NCI-H2081 (cell line): Measurements from ENCODE around the gene TOGARAM2.
A peak's percentile ranks its signal among the peaks of the same experiment; 100 is the strongest.

Source experiments
- DNase-seq, 2 experiments: peaks; one replicate each; lab custom pipeline; 2025; lab: John Stamatoyannopoulos, UW

Gene TOGARAM2

DNA sequence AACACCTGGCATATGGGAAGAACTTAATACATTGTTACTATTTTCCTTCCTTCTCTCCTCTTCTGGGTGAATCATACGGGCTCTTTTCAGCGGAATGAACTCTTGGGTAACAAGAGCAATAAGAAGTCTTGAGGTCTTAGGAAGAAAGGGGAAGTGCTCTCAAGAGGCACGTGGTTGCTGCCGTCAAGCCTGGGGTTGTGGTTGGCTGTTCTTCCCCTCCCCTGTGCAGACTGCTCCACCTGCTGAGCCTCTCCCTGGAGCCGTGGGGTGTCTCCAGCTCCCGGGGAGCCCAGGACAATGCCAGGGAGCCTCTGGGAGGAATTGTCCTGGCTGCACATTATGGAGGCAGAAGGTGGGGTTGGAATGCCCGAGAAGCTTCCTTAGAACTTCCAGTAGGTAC lies 19.4 kb downstream of the TOGARAM2 start:
- DNase-seq, result no peak

DNA sequence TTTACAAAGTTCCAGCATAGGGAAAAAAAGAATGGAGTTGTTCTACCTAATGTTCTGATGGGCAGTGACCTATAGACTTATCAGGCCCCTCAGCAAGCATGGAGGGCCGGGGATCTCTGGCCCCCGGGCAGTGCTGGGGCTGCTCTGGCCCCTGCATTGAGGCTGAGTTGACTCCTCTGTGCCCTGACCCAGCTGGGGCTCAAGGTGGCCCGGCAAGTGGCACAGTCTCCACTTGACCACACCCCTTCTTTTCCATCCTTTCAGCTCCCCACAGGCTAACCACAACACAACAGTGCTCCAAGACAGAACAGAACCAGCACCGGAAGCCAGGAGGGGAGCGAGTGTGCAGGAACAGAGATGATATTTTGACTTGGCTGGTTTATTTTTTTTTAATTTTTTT lies 19.9 kb downstream of the TOGARAM2 start:
- DNase-seq, result no peak

DNA sequence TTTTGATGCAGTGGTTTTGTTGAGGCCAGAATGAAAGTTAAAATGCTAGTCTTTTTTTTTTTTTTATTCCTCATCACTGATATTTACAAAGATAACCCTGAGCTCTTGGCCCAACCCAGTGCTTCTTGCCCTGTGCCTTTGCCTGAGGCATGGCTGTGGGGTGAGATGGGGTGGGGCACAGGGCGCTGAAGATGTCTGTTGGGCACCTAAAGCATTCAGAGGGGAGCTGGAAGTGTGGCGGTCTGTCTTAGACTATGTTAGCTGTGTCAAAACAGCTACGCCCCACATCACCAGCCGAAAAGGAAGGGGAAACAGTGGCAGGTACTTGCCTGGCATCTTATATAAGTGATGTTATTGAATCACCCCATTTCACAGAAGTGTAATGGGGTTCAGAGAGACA lies 20.7 kb downstream of the TOGARAM2 start:
- no peak for DNase-seq

DNA sequence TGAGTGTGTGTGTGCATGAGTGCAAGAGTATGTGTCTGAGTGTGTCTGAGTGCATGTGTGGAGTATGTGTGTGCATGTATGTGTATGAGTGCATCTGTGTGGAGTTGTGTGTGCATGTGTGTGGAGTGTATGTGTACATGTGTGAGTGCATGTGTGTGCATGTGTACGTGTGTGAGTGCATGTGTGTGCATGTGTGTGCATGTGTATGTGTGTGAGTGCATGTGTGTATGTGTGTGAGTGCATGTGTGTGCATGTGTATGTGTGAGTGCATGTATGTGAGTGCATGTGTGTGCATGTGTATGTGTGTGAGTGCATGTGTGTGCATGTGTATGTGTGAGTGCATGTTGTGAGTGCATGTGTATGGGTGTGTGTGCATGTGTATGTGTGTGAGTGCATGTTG lies 23.7 kb downstream of the TOGARAM2 start:
- DNase-seq, result no peak

DNA sequence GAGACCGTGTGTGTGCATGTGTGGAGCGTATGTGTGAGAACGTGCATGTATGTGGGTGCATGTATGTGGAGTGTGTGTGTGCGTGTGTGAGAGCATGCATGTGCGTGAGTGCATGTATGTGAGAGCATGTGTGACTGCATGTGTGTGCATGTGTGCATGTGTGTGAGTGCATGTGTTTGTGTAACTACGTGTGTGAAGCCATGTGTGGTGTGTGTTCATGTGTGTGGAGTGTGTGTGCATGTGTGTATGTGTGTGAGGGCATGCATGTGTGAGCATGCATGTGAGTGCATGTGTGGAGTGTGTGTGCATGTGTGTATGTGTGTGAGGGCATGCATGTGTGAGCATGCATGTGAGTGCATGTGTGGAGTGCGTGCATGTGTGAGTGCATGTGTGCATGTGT lies 24.2 kb downstream of the TOGARAM2 start:
- no peak for DNase-seq

DNA sequence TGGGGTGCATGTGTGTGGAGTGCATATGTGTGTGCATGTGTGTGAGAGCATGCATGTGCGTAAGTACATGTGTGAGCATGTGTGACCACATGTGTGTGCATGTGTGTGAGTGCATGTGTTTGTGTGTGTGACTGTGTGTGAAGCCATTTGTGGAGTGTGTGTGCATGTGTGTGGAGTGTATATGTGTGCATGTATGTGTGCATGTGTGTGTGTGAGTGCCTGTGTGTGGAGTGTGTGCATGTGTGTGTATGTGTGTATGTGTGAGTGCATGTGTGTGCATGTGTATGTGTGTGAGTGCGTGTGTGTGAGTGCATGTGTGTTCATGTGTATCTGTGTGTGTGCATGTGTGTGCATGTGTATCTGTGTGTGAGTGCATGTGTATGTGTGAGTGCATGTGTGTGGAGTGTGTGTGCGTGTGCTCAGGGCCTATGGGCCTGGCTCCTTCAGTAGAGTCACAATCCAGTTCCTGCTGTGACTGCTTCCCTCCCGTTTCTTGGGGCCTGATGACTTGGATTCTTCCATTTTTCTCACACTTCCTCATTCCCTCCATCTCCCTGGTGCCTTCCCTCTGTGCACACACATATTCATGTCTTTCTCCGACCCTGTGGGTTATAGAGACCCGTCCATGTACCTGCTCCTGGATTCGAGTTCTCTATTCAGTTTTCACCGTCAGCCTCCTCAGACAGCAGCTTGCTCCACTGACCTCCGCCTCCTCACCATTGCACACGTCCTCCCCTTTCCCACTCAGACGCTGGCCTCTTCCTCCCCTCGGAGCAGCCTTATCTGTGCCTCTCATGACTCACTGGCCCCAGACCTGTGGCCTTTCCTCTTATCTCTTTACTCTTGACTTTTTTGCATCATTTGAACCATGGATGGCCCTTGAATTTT lies 25.2 kb downstream of the TOGARAM2 start:
- no peak for DNase-seq

DNA sequence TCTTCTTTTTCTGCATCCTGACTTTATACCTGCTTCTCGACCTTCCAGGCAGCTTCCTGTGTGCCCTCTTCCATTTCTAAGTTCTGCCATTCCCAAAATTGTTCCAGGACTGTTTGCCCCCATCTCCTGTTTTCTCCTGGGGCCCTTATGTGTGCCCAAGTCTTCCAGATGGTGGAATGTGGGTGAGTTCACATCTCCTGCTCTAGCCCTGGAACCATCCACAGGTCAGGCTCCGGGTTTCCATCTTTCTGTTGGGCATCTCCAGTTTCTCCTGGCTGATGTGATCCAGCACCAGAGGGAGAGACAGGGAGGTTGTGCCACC lies 25.8 kb downstream of the TOGARAM2 start:
- no peak for DNase-seq

DNA sequence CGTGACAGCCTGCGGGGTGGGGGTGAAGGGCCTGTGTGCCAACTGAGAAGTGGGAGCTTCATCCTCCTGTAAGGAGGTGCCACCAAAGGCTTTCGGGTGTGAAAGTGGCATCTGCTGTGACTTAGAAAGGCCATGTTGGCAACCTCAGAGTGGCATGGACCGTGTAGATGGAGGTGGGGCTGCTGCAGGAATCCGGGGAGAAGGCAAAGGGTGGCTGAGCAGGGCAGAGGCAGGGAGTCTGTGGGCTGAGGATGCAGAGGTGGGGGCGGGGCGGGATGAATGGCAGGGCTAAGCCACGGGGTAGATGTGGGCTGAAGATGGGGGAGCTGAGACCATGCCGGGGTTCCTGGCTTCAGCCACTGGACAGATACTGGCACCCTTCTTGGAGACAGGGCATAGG lies 28.2 kb downstream of the TOGARAM2 start:
- no peak for DNase-seq

DNA sequence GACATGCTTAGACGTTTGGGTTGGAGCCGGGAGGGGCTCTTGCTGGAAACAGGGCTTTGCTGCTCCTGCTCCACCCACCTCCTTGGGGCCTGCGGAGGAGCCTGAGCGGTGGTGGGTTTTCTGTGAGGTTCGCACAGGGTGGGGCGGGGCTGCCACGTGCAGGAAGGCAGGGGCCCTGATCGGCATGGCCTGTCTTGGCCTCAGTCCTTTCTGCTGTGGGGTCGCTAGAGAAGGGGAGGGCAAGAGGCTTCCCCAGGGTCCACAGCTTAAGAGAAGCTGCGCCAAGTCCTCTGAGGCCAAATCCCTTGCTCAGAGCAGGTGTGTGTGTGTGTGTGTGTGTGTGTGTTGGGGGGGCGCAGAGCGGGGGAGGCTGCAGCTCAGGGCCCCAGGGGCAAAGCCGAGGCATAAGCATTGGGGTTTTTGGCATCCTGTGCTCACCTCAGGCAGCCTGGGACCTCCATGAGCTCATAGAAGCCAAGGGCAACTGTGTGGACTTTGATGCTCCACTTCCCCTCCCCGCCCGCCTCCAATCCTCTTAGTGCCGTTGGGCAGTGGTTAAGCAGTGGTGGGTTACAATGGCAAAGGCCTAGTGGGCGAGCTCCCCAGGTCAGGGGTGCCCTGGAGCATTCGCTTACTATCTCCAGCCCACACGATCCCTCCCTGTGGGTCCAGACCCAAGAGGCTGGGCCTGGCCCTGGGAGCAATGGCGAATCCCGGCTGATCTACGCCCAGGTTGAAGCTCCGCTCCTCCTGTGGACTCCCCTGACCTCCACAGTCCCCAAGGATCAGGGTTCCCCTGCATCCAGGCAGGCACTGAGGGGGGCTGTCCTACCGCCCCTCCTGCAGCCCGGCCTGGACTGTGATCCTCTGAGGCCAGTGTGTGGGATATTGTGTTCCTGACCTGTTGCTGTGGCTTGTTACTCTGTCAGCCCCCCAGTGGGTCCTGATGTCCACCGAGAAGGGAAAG lies 28.9 kb downstream of the TOGARAM2 start:
- DNase-seq, result no peak

DNA sequence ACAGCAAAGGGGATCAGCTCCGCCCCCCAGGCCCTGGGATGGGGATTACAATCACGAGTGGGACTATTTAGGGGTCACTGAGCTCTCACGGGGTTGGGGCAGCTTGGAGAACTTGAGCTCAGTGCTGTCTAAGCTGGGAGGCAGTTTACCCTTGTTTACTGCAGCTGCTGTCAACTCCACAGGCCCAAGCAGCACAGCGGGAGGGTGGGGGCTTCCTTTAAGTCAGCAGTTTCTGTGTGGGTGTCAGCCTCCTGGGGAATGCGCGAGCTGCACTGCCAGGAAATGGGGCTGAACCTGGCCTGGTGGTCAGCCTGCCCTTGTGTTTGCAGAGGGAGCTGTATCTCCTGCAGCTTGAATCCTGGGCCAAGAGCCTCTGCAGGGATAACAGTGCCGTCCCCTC lies 29.8 kb downstream of the TOGARAM2 start:
- DNase-seq, result peak; percentile 6 to 22

DNA sequence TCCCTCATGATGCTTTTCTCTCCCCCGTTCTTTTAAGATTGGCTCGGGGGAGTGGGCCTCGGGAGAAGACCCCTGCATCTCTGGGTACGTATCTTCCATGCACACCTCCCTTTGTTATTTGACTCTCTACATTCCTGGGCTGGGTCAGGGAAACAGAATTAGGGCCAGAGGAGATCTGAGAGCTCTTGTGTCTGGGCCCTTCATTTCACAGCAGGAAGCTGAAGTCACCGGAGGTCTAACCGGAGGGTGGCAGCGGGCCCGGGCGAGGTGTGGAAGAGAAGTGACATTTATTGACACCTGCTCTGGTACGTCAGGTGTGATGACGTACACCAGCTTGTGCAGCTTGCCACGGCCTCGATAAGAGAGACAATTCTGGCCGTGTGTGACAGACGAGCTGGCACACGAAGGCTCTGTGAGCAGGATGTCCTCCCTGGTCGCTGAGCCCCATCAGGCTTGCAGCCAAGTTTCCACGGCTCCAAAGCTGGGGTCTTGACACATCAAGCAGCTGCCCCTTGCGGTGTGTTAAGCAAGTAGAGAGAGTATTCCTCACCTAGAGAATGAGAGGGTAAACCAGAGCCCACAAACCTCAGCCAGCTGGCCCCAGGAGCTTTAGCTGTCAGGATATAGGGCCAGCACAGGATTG lies 30.4 kb downstream of the TOGARAM2 start:
- DNase-seq, result peak; percentile 35 to 67

DNA sequence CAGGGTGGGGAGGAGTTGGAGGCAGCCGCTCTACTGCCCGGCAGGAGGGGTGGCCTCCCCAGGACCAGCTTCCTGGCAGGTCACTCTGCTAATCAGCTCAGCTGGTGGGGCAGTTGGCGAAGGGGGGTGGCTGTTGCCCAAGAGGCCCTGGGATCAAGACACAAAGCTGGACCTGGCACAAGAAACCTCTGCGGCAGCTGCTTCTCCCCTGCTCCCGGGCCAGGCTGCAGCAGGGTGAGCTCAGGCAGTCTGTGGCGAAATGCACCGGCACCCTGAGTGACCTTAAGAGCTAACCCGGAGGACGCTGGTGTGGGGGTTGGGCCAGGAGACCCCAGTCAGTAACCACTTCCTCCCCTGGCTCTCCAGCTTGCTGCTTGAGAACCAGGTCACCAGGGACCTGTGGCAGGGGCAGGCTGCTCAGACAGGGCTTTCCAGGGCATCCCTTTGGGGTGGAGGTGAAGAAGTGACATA lies 31.1 kb downstream of the TOGARAM2 start:
- no peak for DNase-seq

DNA sequence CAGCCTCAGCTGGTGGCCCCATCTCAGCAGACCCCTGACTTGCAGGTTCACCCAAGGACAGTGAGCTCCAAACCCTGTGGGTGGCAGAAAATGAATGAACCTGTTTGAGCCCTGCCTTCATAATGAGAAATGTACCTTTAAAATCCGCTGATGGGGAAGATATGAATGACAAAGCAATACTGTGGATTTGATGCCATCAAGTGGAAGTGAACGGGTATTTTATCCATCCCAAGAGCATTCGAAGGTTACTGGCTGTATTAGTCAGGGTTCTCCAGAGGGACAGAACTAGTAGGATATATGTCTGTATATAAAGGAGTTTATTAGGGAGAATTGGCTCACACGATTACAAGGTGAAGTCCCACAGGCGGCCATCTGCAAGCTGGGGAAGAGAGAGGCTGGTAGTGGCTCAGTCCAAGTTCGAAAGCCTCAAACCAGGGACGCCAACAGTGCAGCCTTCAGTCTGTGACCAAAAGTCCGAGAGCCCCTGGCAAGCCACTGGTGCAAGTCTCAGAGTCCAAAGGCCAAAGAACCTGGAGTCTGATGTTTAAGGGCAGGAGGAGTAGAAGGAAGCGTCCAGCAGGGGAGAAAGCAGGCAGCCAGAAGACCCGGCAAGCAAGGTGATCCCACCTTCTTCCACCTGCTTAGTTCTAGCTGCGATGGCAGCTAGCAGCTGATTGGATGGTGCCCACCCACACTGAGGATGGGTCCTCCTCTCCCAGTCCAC lies 32.1 kb downstream of the TOGARAM2 start:
- no peak for DNase-seq

DNA sequence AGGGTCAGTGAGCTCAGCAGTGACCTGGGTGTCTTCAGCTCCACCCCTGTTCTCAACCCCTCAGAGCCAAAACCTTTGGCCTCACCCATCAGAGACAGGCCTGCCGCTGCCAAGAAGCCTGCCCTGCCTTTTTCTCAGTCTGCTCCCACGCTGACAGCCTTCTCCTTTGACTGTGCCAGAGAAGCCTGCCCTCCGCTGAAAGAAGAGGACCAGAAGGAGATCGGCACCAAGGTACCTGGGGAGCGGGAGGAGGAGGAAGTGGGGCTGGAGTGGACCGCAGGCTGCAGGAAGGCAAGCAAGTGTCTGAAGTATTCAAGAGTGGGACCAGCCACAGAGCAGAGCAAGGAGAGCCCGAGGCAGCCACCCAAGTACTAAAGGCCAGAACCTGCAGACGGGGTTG lies 33.2 kb downstream of the TOGARAM2 start:
- DNase-seq, result no peak

DNA sequence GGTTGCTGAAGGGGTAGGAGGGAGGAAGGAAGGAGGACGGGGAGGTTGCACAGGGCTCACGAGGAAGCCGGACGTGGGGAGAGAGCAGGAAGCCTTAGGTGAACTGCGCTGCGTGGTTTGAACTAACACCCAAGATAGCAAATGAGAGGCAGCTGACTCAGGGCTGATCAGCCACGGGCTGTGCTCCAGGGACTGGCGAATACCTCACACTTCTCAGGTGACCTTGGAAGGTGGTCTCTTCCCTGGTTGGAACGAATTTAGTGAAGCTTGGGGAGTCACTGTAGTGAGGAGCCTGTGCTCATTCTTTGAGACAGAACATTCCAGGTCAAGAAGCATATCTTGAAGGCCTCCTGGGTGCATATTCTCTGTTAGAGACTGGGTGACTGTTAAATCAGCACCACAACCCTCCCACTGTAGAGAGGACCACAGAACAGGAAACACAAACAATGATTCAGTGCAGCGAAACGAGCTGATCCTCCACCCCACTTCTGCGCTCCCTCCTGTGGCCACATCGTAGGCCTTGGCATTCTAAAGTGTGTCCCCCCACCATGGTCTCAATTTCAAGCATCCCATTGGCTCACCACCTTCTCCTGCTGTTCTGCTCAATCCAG lies 33.8 kb downstream of the TOGARAM2 start:
- DNase-seq, result peak in 1 of 2 experiments; percentile 5

DNA sequence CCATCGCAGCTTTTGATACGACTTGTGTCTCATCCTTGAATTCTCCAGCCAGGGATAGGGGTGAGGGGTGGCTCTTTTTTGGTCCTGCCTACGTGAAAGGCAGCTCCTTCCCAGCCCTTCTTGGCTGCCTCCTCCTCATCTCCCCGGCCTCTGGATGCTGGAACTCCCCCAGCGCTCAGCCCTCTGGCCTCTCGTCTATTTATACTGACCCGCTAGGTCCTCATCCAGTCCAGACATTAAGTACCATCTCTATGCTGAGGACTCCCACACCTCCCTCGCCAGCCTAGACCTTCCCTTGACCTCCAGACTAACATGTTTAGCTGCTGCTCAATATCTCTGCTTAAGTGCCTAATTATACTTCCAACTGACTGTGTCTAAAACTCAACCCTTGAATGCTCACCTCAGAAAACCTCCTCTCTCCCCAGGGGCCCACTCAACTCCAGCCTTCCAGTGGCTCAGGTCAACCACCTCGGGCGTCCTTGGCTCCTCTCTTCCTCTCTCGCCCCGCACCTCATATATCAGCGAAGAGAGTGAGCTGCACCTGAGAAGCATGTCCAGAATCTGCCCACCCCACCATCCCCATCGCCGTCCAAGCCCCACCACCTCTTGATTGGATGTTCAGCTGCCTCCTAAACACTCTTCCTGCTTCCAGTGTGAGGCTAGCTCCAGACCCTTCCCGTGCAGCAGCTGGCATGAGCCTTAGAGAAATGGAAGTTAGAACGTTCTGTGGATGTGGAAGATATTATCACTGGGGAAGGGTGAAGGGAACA lies 34.8 kb downstream of the TOGARAM2 start:
- no peak for DNase-seq

DNA sequence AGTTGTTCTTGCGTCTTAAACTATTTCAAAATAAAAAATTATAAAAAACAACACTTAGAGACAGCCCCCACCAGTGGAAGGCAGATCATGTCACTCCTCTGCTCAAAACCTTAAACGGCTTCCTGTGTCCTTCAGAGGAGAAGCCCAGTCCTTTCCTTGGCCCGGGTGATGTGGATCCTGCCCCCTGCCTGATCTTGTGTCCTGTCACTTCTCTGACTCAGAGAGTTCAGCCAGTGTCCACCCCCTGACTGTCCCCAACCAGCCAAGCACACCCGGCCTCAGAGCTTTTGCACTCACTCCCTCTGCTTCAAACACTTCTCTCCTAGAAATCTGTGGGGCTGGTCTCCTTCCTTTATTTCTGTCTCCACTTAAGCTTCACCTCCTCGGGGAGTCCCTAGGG lies 35.4 kb downstream of the TOGARAM2 start:
- DNase-seq, result no peak

DNA sequence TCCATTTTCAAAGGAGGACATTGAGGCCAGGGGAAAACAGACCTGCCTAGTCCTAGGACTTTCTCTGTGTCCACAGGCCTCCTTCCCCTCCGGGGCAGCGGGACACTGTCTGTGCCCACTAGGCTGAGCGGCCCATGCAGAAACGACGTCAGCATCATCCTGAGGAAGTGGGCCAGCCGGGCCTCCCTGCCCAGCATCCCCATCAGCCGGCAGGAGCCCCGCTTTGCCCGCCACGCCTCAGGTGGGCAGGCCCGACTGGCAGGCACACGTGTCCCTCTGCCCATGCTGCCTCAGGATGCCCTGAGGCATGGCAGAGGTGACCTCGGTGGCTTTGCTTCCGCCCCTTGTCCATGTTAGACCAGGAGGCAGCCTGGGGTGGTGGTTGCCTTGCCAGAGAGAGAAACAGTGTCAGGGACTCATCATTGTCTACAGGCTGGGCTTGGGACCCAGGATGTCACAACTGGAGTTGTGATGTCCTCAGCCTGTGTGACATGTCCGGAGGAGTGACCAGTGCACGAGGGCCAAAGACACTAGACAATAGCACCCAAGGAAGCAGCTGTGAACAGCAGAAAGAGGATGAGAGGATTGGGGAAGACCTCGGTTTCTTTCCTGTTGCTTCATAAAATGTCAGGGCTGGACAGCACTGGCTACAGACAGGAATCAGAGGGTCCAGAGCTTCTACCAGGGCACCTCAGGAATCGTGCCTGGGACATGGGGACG lies 36.8 kb downstream of the TOGARAM2 start:
- DNase-seq, result no peak

DNA sequence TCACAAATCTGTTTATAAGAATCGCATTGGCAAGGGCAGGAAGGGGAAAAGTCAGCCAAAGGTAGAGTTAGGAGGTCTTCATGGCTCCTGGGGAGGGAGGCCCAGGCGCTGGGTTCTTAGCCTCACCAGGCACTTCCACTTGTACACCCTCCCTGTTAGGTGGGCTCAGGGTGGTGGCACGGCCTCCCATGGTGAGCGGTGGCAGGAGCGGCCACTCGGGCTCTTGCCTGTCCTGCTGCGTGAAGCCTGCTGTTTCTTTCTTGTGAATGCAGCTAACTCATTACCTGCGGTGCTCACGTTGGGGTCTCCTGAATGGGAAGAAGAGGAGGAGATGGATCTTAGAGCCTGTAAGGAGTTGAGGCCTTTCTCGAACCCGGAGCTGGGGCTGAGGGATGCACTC lies 40.8 kb downstream of the TOGARAM2 start:
- DNase-seq, result no peak

DNA sequence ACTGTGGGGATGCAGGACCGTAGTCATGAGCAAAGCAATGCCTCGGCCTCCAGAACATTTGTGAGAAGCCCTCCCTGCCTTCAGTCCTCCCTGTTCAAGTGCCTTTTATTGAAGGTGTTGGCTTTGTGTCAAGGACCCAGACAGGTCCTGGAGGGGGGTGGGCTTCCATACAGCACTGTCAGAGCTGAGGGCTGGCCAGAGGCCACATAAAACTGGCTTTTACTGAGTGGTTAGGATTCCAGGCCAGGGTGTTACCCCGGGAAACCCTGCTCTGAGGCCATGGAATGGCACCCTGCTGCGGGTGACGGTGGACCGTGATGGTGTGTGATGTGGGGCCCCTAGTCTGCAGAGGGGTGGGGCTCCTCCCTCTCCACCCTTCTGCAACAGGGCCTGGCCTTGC lies 41.6 kb downstream of the TOGARAM2 start:
- no peak for DNase-seq
